ENCODE measurements around the gene SPATA33.
A peak's percentile ranks its signal among the peaks of the same experiment; 100 is the strongest.

SPATA33 gene

DNA sequence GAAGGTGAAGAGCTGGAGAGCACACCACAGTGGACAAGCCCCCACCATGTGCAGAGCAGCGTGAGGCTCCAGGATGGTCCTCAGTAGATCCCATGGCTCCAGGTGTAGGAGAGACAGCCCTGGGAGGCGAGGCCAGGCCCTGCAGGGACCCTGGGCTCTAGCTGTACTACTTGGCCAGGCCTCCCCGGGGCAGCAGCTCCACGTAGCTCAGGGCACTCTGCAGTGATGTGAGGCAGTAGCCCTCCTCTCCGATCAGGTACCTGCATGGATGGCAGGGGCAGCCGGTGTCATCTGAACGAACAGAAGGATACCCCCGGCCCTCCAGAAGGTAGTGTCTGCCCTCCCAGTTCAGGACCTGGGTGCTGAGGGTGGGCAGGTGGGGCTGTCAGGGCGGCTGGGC lies 50.1 kb downstream of the SPATA33 start:
- H3K27ac ChIP-seq = no peak overlapping the region
- no peak for TF ChIP-seq ZFX (IDR thresholded peaks at IDR 0.05; ENCODE audit: borderline replicate concordance)
- TF ChIP-seq, protein P1, sequence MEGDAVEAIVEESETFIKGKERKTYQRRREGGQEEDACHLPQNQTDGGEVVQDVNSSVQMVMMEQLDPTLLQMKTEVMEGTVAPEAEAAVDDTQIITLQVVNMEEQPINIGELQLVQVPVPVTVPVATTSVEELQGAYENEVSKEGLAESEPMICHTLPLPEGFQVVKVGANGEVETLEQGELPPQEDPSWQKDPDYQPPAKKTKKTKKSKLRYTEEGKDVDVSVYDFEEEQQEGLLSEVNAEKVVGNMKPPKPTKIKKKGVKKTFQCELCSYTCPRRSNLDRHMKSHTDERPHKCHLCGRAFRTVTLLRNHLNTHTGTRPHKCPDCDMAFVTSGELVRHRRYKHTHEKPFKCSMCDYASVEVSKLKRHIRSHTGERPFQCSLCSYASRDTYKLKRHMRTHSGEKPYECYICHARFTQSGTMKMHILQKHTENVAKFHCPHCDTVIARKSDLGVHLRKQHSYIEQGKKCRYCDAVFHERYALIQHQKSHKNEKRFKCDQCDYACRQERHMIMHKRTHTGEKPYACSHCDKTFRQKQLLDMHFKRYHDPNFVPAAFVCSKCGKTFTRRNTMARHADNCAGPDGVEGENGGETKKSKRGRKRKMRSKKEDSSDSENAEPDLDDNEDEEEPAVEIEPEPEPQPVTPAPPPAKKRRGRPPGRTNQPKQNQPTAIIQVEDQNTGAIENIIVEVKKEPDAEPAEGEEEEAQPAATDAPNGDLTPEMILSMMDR (IDR thresholded peaks at IDR 0.05) = no peak

DNA sequence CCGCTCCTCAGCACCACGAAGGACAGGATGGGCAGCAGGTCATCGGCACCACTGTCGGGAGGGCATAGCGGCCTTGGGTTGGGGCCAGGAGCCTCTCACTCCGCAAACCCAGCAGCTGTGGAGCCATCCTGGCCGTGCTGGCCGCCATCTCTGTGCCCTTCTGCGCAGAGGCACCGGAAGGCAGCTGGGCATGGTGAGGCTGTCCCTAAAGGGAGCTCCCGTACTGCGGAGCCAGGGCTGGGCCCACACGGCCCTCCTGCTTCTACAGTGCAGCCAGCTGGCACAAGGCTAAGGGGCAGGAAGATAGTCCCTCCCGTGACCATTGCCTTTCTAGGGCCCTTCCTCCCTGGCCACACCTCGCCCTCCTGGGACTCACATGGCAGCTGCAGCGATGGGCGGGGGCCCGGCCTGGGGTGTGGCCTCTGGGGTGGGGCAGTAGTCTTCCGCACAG lies 50.9 kb downstream of the SPATA33 start:
- no peak overlapping the region for H3K27ac ChIP-seq
- no peak for TF ChIP-seq ZFX (IDR thresholded peaks at IDR 0.05; ENCODE audit: borderline replicate concordance)
- TF ChIP-seq, protein P1 (IDR thresholded peaks at IDR 0.05) = no peak

DNA sequence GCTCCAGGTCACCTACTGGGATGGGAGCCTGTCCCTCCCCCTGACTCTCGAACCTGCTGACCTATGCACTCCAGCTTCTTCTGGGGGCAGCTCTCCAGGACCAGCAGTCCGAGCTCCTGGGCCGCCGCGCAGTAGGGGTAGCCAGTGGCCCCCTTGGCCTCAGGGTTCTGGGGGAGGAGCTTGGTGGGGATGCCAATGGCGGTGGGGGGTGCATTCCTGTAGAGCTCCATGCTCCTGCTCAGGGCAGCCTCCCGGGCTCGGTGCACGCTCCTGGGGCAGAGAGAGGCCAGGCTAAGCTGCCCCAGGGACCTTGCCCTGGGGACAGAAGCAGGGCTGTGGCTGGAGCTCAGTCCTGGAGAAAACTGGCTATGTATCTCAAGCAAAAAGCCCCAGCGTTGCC lies 51.5 kb downstream of the SPATA33 start:
- H3K27ac ChIP-seq = no peak overlapping the region
- no peak for TF ChIP-seq ZFX (IDR thresholded peaks at IDR 0.05; ENCODE audit: borderline replicate concordance)
- TF ChIP-seq, protein P1 (IDR thresholded peaks at IDR 0.05) = no peak

DNA sequence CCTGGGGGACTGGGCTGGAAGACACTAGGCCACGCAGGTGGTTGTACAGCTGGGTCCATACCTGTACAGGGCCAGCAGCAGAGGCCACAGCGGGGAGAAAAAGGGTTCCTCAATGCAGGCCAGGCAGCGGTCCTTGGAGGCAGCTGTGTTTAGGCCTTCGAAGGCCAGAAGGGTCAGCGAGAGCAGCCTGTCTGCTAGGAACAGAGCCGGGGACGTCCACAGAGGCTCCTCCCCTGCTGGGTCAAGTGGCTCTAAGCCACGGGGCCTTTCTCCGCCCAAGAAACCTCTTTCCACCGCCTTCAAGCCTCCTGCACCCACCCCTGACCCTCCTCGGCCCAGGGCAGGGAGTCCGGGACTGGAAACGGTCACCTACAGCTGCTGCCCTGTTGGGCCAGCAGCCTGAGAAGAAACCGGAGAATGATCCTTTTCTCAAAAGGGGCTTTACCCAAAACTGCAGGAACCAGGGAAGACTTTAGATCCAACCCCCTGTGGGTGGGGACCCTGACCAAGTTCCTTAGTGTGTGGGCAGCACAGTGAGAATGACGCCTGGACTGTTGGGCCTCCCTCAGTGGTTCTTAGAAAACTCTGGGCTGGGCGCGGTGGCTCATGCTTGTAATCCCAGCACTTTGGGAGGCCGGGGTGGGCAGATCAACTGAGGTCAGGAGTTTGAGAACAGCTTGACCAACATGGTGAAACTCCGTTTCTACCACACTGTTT lies 52.2 kb downstream of the SPATA33 start:
- no peak for TF ChIP-seq ZFX (IDR thresholded peaks at IDR 0.05; ENCODE audit: borderline replicate concordance)
- TF ChIP-seq, protein P1 (IDR thresholded peaks at IDR 0.05) = no peak
- H3K27ac ChIP-seq = no peak overlapping the region

DNA sequence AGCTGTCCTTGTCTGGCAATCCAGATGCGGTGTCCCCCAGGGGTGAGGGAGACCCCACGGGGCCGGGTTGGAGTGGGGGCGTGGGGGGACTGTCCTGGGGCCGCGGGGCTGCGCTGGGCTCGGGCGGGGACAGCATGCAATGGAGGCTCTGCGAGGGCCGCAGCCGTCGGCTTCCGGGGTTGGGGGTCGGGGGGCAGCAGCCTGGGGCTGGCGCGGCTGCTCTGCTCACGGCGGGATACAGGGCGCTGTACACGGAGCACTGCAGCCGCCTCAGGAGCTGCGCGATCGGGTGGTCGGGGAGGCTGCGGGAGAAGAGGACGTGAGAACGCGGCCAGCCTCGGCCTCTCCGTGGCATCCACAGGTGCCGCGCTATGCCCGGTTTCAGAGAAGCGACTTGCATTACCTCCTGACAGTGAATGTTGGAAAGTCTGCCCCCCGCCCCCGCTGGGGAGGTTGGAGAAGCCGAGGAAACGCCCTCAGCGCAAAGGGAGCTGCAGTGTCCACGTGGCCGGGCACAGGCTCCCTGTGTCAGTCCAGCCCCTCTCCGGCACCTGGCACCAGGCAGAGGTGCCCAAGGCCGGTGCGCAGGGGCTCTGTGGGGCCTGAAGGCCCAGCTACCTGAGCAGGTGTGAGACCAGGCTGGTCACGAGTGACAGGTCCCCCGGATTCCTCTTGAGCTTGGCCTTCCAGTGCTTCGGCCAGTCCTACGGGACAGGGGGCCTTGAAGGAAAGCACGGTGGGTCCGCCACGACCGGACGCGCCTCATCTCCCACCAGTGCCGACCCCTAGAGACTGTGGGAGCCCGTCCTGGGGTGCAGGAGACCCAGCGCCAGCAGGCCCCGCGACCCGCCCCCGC lies 53.3 kb downstream of the SPATA33 start:
- H3K27ac ChIP-seq = peak overlapping the region; percentile 80
- TF ChIP-seq ZFX (IDR thresholded peaks at IDR 0.05; ENCODE audit: borderline replicate concordance) = no peak
- TF ChIP-seq, protein P1 (IDR thresholded peaks at IDR 0.05) = no peak

DNA sequence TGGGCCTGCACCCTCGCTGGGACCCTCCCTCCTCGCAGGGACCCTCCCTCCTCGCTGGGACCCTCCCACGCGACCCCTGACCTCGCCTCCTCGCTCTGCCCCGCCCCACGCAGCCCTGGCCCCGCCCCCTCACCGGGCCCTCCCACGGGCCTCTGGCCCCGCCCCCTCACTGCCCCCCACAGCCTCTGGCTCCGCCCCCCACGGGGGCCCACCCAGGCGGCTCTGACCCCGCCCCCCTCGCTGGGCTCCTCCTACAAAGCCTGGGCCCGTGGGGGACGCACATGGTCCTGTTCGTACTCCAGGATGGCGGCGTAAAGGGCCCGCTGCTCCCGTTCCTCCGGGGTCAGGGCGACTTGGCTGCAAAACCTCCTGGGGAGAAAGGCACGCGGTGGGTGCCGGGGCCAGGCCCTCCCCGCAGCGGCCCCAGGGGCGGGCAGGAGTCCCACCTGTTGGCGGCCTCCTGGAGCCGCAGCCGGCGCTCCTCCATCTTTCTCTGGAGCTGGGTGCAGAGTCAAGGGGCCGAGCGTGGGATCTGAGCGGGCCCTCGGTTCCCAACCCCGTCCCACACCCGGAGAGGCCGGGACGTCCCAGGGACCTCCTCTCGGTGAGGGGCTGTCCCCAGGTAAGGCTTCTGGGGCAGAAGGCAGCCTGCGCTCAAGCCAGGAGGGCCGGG lies 54.1 kb downstream of the SPATA33 start:
- H3K27ac ChIP-seq = peak overlapping the region; percentile 80
- TF ChIP-seq, protein P1 (IDR thresholded peaks at IDR 0.05) = no peak
- TF ChIP-seq ZFX (IDR thresholded peaks at IDR 0.05; ENCODE audit: borderline replicate concordance) = no peak

Data from 22Rv1 (cell line).